Measurements from ENCODE around the gene C19orf38. TPM values are rescaled to one million over a fixed set of nuclear protein-coding genes. Genes with fewer than 3 reads are reported as not detected.

The C19orf38 gene
- total RNA-seq, 1 donor from 2014 or later, result 0.26 TPM

GRCh38 chr19:10812902-10813404 lies 35.3 kb upstream of the C19orf38 start:
- H3K36me3 ChIP-seq (ENCODE audit: control insufficient read depth, insufficient read depth, low read length), result peaks cover 28% of the 10 kb centered on the region
- TF ChIP-seq, protein P1, sequence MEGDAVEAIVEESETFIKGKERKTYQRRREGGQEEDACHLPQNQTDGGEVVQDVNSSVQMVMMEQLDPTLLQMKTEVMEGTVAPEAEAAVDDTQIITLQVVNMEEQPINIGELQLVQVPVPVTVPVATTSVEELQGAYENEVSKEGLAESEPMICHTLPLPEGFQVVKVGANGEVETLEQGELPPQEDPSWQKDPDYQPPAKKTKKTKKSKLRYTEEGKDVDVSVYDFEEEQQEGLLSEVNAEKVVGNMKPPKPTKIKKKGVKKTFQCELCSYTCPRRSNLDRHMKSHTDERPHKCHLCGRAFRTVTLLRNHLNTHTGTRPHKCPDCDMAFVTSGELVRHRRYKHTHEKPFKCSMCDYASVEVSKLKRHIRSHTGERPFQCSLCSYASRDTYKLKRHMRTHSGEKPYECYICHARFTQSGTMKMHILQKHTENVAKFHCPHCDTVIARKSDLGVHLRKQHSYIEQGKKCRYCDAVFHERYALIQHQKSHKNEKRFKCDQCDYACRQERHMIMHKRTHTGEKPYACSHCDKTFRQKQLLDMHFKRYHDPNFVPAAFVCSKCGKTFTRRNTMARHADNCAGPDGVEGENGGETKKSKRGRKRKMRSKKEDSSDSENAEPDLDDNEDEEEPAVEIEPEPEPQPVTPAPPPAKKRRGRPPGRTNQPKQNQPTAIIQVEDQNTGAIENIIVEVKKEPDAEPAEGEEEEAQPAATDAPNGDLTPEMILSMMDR (IDR thresholded peaks at IDR 0.05; ENCODE audit: insufficient read depth, low read length, severe bottlenecking), result no peak
- H3K27me3 ChIP-seq (ENCODE audit: control insufficient read depth, insufficient read depth, low read length), result no peaks in the 10 kb centered on the region
- FAIRE-seq (no peak), DNase-seq (ENCODE audit: low read depth) (peak; percentile 62)
- H3K4me3 ChIP-seq (ENCODE audit: low read depth, low read length), result no peak overlapping the region

DNA sequence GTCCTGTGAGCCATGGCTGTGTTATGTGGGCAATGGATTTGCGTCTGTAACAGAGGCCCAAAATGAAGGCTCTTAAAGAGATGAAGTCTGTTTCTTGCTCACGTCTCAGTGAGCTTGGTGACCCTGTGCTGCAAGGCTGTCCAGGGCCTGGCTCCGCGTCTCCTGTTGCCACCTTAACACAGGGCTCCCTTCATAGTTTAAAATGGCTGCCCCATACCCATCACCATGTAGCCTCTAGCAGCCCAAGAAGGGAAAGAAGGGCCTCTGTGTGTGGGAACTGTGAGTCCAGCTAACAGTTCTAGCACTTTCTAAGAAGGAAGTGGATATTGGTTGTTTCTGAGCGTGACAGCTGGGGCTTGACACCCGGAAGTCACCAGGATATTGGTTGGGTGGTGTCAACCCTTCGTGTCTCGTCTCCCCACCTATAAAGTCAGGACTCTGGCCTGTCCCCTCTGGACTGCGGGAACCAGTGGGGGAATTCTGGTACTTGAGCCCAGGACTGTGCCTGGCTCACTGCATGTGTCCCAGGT lies 33.1 kb upstream of the C19orf38 start:
- FAIRE-seq (no peak), DNase-seq (ENCODE audit: low read depth) (no peak)
- peaks cover 36% of the 10 kb centered on the region for H3K36me3 ChIP-seq (ENCODE audit: control insufficient read depth, insufficient read depth, low read length)
- no peak overlapping the region for H3K4me3 ChIP-seq (ENCODE audit: low read depth, low read length)
- H3K27me3 ChIP-seq (ENCODE audit: control insufficient read depth, insufficient read depth, low read length), result no peaks in the 10 kb centered on the region
- TF ChIP-seq, protein P1 (IDR thresholded peaks at IDR 0.05; ENCODE audit: insufficient read depth, low read length, severe bottlenecking), result no peak

GRCh38 chr19:10815969-10816644 lies 32.1 kb upstream of the C19orf38 start:
- TF ChIP-seq, protein P1 (IDR thresholded peaks at IDR 0.05; ENCODE audit: insufficient read depth, low read length, severe bottlenecking), result no peak
- DNase-seq (ENCODE audit: low read depth), result no peak
- H3K27me3 ChIP-seq (ENCODE audit: control insufficient read depth, insufficient read depth, low read length), result no peaks in the 10 kb centered on the region
- no peak overlapping the region for H3K4me3 ChIP-seq (ENCODE audit: low read depth, low read length)
- FAIRE-seq, result no peak
- H3K36me3 ChIP-seq (ENCODE audit: control insufficient read depth, insufficient read depth, low read length), result peaks cover 33% of the 10 kb centered on the region

DNA sequence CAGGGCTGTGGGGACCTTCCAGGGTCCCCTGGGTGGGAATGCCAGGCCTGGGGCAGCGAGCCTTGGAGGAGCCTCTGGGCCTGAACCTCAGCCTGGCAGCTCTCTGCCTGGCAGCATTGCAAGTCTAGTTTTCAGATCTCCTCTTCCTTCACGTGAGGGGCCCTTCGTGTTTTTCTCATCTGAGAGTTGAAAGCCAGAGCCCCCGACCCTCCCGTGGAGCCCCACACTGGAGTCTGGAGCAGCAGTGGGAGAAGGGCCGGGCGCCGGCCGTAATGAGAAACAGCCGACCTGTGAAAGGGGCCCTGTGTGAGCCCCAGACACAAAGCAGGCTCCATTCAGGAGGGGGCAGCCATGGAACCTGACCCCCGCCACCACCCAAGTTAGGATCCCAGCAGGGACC lies 31.5 kb upstream of the C19orf38 start:
- FAIRE-seq (no peak), DNase-seq (ENCODE audit: low read depth) (no peak)
- Histone ChIP-seq H3K36me3 (ENCODE audit: control insufficient read depth, insufficient read depth, low read length) (peaks cover 29% of the 10 kb centered on the region), H3K4me3 (ENCODE audit: low read depth, low read length) (no peak overlapping the region), H3K27me3 (ENCODE audit: control insufficient read depth, insufficient read depth, low read length) (no peaks in the 10 kb centered on the region)
- TF ChIP-seq, protein P1 (IDR thresholded peaks at IDR 0.05; ENCODE audit: insufficient read depth, low read length, severe bottlenecking), result no peak

DNA sequence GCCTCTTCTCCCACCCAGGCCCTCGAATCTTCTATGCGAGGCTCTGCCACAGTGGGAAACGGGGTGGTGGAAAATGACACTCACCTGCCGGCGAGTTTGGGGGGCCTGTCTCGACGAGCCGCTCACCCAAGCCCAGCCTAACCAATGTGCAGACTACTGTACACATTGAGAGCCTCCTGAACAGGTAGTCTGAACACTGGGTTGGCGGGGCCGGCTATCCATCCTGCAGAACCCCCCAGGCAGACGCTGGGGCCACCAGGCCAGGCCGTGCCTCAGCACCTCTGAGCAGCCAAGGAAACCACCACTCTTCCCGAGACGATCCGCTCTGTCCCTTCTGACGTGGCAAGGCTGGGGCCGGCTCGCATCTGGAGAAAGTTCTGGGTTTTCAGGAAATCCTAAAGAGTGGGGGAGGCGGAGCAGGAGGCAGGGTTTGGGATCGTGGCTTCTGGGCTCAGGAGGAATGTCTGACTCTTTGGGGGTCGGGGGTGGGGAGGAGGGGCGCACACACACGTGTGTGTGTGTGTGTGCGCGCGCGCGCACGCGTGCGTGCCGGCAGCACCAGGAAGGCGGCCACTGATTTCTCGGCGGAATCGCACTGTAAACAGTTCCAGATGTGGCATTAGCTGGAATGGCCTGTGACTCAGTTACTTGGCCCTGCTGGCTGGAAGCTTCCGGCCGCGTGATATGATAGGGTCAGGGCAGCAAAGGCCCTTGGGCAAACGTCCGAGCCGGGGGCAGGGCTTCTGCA lies 30.8 kb upstream of the C19orf38 start:
- TF ChIP-seq, protein P1 (IDR thresholded peaks at IDR 0.05; ENCODE audit: insufficient read depth, low read length, severe bottlenecking), result no peak
- H3K4me3 ChIP-seq (ENCODE audit: low read depth, low read length), result no peak overlapping the region
- no peak for FAIRE-seq

More for the DNA sequence above, 30.8 kb upstream of the C19orf38 start:
- no peak for DNase-seq (ENCODE audit: low read depth)
- Histone ChIP-seq H3K36me3 (ENCODE audit: control insufficient read depth, insufficient read depth, low read length) (peaks cover 27% of the 10 kb centered on the region), H3K27me3 (ENCODE audit: control insufficient read depth, insufficient read depth, low read length) (no peaks in the 10 kb centered on the region)

Data from bronchial epithelial cell (primary cell).